Measurements from ENCODE around the gene ZNF778. TPM values are rescaled to one million over a fixed set of nuclear protein-coding genes. Genes with fewer than 3 reads are reported as not detected.
A peak's percentile ranks its signal among the peaks of the same experiment; 100 is the strongest.

Gene ZNF778
- total RNA-seq, 1 experiment from 2014 or later = 31.2 TPM

DNA sequence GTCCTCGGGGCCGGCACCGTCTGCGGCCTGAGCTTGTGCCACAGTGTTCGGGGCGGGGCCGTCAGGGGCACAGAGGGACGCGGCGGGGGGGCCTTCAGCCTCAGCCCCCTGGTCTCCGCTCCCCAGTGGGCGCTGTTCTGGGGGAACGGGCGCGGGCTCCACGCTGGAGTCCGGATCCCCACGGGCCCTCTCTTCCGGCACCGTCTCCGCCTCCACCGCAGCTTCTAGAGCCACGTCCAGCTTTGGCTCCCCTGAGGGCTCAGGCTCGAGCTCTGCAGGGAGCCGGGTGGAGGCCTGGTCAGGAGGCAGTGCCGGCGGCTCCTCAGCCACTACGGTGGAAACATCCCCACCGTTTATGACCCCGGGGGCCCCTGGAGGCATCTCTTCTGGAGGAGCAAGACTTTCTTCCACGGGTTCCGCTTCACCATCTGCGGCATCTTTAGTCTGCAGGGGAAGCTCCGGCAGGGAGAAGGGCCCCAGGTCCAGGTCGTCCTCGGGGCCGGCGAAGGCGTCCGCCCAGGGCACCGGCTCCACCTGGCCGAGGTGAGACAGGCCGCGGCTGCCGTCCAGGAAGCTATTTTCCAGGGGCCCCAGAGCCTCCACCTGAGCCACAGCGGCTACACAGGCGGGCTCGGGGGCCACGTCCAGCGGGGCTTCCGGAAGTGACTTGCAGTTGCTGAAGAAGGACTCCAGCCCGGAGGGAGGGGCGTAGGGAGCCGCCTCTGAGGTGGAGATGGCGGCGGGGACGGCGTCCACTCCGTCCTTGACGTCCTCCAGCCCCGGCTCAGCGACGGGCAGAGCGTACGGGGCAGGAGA is 62.4 kb downstream of the ZNF778 start:
- no peak overlapping the region for H3K27ac Mint-ChIP-seq
- ChIA-PET CTCF (interaction anchor here (0.8 to 1.6 kb wide), 2 partner anchors 9 to 29 kb away, joined by 4 read pairs; no protein-coding TSS in a partner anchor), POLR2A (no interaction called here)
- H3K4me3 Mint-ChIP-seq = no peak overlapping the region
- ATAC-seq (no peak), DNase-seq (ENCODE audit: low spot score) (no peak)
- TF ChIP-seq JAZF1 (CRISPR knock-in tag; IDR thresholded peaks at IDR 0.05) = no peak
- TF ChIP-seq, protein P1, sequence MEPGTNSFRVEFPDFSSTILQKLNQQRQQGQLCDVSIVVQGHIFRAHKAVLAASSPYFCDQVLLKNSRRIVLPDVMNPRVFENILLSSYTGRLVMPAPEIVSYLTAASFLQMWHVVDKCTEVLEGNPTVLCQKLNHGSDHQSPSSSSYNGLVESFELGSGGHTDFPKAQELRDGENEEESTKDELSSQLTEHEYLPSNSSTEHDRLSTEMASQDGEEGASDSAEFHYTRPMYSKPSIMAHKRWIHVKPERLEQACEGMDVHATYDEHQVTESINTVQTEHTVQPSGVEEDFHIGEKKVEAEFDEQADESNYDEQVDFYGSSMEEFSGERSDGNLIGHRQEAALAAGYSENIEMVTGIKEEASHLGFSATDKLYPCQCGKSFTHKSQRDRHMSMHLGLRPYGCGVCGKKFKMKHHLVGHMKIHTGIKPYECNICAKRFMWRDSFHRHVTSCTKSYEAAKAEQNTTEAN (CRISPR knock-in tag; IDR thresholded peaks at IDR 0.05) = no peak
- TF ChIP-seq, protein P2, sequence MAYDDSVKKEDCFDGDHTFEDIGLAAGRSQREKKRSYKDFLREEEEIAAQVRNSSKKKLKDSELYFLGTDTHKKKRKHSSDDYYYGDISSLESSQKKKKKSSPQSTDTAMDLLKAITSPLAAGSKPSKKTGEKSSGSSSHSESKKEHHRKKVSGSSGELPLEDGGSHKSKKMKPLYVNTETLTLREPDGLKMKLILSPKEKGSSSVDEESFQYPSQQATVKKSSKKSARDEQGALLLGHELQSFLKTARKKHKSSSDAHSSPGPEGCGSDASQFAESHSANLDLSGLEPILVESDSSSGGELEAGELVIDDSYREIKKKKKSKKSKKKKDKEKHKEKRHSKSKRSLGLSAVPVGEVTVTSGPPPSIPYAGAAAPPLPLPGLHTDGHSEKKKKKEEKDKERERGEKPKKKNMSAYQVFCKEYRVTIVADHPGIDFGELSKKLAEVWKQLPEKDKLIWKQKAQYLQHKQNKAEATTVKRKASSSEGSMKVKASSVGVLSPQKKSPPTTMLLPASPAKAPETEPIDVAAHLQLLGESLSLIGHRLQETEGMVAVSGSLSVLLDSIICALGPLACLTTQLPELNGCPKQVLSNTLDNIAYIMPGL (CRISPR knock-in tag; IDR thresholded peaks at IDR 0.05) = no peak
- no peak for TF ChIP-seq ZNF423 (CRISPR knock-in tag; IDR thresholded peaks at IDR 0.05)
- no peak for TF ChIP-seq GTF2I (CRISPR knock-in tag; conservative IDR thresholded peaks at IDR 0.05)
- H3K9me3 Mint-ChIP-seq = no peaks in the 10 kb centered on the region
- peaks cover 3% of the 10 kb centered on the region for H3K36me3 Mint-ChIP-seq
- no peaks in the 10 kb centered on the region for H3K27me3 Mint-ChIP-seq (ENCODE audit: low read depth)
- no peaks in the 10 kb centered on the region for H3K4me1 Mint-ChIP-seq

DNA sequence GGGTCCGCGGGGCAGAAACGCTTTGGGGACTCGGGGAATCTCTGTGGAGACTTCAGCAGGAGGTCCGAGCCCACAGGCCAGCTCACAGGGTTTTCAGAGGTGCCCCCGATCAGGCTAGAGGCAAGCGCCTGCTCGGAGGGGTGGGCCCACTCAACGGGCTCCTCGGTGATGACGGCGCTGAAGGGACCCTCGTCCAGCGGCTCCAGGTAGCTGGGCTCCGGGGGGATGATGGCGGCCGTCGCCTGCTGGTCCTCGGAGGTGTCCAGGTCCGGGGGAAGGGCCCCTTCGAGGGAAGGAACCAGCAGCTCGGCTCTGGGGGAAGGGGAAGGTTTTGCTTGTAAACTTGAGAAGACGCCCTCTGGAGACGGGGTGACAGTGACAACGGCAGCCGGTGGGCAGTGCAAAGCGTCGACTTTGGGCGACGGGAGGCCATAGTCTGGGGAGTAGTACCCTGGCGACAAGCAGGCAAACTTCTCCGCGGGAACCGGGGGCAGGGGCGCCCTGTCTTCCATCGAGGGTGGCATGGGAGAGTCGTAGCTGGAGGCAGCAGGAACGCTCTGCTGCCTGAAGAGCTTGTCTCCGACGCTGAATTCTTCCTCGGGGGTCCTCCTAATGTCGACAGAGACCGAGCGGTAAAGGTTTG is 63.2 kb downstream of the ZNF778 start:
- no peak overlapping the region for H3K4me3 Mint-ChIP-seq
- no peaks in the 10 kb centered on the region for H3K4me1 Mint-ChIP-seq
- H3K27ac Mint-ChIP-seq = peak overlapping the region; percentile 48; the same call in 1 of the 2 replicates
- no peak for ATAC-seq
- ChIA-PET POLR2A (no interaction called here), CTCF (interaction anchor here (0.8 to 1.7 kb wide), 4 partner anchors 8 to 28 kb away, joined by 4 to 5 read pairs (median 4); no protein-coding TSS in a partner anchor)
- peaks cover 3% of the 10 kb centered on the region for H3K36me3 Mint-ChIP-seq
- H3K9me3 Mint-ChIP-seq = no peaks in the 10 kb centered on the region
- TF ChIP-seq ZNF532 (CRISPR knock-in tag; IDR thresholded peaks at IDR 0.05; ENCODE audit: borderline replicate concordance) (no peak), ATF2 (CRISPR knock-in tag; IDR thresholded peaks at IDR 0.05; ENCODE audit: borderline replicate concordance, low read depth) (no peak), ZNF671 (CRISPR knock-in tag; IDR thresholded peaks at IDR 0.05) (no peak), AFF4 (CRISPR knock-in tag; IDR thresholded peaks at IDR 0.05; ENCODE audit: borderline replicate concordance) (no peak), ZNF219 (CRISPR knock-in tag; IDR thresholded peaks at IDR 0.05; ENCODE audit: borderline replicate concordance) (no peak), TEAD4 (CRISPR knock-in tag; IDR thresholded peaks at IDR 0.05) (no peak), CBFB (CRISPR knock-in tag; IDR thresholded peaks at IDR 0.05; ENCODE audit: low read depth) (no peak), NFE2L1 (CRISPR knock-in tag; IDR thresholded peaks at IDR 0.05) (no peak)
- TF ChIP-seq, protein P1 (CRISPR knock-in tag; IDR thresholded peaks at IDR 0.05) = no peak
- H3K27me3 Mint-ChIP-seq (ENCODE audit: low read depth) = no peaks in the 10 kb centered on the region
- no peak for DNase-seq (ENCODE audit: low spot score)
